ENCODE measurements around the gene SAMD13.

Gene SAMD13

GRCh38 chr1:84370266-84370665 lies 68.8 kb downstream of the SAMD13 start:
- DNase-seq (ENCODE audit: low read depth in 3 of 3, low spot score in 1 of 3): no peak

- DNase-seq (ENCODE audit: low read depth in 3 of 3, low spot score in 1 of 3): no peak
Observed at GRCh38 chr1:84370831-84371394, 69.4 kb downstream of the SAMD13 start.

GRCh38 chr1:84373436-84374141 lies 72.1 kb downstream of the SAMD13 start:
- no peak for DNase-seq (ENCODE audit: low read depth in 3 of 3, low spot score in 1 of 3)

DNA sequence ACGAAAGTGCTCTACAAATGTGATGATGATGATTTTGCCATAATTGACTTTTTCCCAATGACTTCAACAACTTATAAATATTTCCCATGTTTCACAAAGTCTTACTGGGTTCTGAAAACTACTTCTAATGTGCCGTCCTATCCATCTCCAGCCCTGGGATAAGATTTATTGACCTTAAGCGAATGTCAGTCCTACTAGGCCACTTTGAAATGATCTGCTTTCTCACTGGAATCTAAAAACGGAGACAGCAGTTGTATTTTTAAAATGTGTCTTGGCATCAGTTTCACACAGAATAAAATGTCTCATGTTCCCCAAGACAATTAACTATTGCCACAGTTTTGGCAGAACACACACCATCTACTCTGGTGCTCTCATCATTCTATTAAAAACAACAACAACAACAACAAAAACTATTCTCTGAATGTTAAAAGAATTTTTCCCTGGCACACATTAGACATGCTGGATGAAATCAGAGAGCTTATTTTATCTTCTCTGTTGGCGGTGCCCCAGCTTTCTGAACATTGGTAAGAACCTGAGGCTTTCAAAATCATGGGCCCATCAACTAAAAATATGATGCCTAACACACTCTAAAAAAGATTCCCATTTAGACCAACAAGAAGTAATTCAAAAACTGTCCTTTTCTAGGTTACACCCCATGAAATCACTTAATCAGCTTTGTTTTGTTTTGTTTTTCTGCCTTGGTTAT lies 73.6 kb downstream of the SAMD13 start:
- no peak for DNase-seq (ENCODE audit: low read depth in 3 of 3, low spot score in 1 of 3)

- DNase-seq (ENCODE audit: low read depth in 3 of 3, low spot score in 1 of 3): no peak
Observed at GRCh38 chr1:84376000-84376910, 74.7 kb downstream of the SAMD13 start.

DNA sequence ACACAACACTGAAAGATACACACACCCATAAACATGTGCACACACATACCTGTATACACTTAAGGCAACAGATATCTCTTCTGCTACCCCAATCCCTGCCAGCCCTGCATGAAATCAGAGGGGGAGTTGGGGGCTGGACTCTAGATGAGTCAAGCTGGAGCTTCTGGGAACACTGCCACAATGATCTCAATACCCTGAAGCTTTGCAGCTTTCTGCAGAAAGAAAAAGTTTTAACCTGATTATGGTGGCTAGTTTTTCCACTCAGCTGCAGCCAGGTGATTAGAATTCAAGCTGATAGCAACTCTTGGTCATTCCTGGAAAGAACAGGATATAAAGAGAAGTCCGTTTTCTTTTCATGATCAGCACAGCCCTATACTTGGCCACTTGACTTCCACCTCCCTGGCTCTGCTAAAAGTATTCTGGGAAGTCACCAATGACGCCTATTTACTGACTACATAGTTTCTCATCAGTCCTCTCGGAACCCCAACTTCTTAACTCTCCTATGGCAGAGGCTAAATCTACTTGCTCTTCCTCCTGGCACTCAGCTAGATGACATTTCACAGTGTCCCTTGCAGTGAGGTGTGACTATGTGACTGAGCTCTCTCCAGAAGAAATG lies 76.1 kb downstream of the SAMD13 start:
- DNase-seq (ENCODE audit: low read depth in 3 of 3, low spot score in 1 of 3): no peak

DNA sequence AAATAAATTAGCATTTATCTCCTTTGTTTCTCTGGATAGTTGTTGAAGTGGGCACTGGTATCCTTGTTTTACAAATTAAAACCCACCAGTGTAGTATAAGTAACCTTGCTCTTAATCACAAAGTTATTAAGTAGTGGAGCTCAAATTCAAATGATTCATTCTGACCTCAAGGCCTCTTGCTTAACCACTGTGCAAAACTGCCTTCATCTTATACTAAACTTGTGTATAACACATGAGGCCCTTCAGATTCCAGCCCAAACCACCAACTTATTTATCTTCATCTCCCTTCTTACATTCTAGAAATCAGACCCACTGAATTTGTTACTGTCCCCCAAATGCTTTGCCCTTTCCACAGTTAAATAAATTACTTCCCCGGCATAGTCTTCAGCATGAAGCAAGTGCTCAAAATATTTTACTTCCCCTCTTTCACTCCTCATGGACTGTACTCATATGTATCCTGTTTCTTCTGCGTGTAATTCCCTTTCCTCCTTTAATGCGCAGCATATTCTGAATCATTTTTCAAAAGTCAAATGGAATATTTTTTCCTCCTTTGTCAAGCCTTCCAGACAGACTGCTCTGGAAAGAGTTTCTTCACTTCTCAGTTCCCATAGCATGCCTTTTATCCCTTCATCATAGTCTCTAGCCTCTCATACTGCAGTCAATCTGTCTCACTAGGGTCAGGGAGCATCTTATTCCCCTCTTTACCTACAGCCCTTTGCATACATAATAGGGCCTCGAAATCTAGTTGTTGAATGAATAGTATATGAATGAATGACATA lies 77.8 kb downstream of the SAMD13 start:
- no peak for DNase-seq (ENCODE audit: low read depth in 3 of 3, low spot score in 1 of 3)

GRCh38 chr1:84379917-84380180 lies 78.3 kb downstream of the SAMD13 start:
- no peak for DNase-seq (ENCODE audit: low read depth in 3 of 3, low spot score in 1 of 3)

GRCh38 chr1:84382127-84382526 lies 80.6 kb downstream of the SAMD13 start:
- no peak for DNase-seq (ENCODE audit: low read depth in 3 of 3, low spot score in 1 of 3)

- no peak for DNase-seq (ENCODE audit: low read depth in 3 of 3, low spot score in 1 of 3)
Observed at GRCh38 chr1:84385347-84385746, 83.8 kb downstream of the SAMD13 start.

DNA sequence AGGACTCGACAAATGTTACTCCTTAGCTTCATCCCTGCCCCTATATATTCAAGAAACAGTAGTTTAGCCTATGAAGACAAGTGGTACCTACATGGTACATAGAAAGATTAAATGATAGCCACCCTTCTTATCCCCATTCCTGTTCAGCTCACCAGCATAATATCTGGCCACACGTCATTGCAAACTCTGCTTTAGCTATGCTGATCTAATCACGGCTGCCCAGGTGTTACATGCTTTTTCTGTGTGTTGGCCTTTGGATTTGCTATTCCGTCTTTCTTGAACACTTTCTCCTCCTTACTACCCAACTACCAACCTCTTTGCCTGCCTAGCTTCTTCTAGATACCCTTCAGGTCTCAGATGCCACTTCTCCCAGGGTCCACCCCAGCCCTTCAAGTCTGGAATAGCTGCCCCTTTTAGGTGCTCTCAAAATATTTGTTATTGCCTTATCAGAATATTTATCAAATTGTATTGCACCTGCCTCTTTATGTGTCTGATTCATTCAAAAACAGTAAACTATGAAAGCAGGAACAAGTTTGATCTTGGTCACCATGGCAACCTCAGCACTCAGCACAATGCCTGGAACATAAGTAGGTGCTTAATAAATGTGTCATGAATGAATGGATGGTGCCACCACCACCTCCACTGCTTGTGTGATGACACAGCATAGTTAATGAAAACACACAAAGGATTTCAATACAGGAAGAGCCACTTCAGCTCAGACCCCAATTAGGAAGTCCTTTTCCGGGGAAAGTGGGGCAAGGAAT lies 85.4 kb downstream of the SAMD13 start:
- DNase-seq (ENCODE audit: low read depth in 3 of 3, low spot score in 1 of 3): no peak

DNA sequence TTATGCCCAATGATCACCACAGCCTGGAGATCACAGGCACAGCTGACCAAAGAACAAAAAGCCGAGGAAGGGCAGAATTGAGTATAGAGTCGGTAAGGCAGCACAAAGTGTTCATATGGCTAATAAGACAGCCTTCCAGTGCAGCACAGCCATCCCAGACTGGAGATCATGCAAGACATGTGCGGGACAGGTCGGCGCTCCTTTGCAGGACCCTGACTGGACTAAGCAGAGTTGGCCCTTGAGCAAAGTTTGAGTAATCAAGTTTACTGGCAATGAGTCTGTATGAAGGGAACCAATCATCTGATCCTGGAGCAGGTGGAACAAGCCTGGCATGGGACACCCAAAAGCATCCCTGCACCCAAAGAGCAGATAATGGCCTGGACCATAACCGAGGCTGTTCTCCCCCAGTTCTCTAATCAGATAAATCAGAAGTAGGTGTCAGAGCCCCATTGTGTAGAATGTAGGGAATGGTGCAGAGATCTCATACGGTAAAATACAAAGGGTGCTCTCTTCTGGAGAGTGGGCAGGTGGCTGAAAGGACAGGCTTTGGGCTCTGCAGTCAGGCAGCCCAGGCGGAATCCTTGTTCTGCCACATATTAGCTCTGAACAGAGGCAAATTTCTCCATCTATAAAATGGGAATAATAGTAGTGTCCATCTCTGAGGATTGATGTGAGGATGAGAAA lies 86.1 kb downstream of the SAMD13 start:
- DNase-seq (ENCODE audit: low read depth in 3 of 3, low spot score in 1 of 3): no peak

- no peak for DNase-seq (ENCODE audit: low read depth in 3 of 3, low spot score in 1 of 3)
Observed at GRCh38 chr1:84390226-84390625, 88.7 kb downstream of the SAMD13 start.

- no peak for DNase-seq (ENCODE audit: low read depth in 3 of 3, low spot score in 1 of 3)
Observed at GRCh38 chr1:84398175-84399155, 97.0 kb downstream of the SAMD13 start, which contains the start of gene DNASE2B. Gene DNASE2B (plus strand): TSS chr1:84398484. CDS start chr1:84398565, 81 bp downstream.

All from stimulated activated CD4-positive, alpha-beta T cell treated with anti-CD3 and anti-CD28 coated beads, TNF-alpha, amount 100 ng/mL, for 1 hour (primary cell).